ENCODE results near the gene RASSF5.
A peak's percentile ranks its signal among the peaks of the same experiment; 100 is the strongest.

- TF ChIP-seq POLR2A (IDR thresholded peaks at IDR 0.05) (no peak), POLR2AphosphoS5 (IDR thresholded peaks at IDR 0.05; ENCODE audit: insufficient read depth in 1 of 2, low read depth in 1 of 2) (peak in 1 of 2 donors; percentile 27)
- TF ChIP-seq, protein P1, sequence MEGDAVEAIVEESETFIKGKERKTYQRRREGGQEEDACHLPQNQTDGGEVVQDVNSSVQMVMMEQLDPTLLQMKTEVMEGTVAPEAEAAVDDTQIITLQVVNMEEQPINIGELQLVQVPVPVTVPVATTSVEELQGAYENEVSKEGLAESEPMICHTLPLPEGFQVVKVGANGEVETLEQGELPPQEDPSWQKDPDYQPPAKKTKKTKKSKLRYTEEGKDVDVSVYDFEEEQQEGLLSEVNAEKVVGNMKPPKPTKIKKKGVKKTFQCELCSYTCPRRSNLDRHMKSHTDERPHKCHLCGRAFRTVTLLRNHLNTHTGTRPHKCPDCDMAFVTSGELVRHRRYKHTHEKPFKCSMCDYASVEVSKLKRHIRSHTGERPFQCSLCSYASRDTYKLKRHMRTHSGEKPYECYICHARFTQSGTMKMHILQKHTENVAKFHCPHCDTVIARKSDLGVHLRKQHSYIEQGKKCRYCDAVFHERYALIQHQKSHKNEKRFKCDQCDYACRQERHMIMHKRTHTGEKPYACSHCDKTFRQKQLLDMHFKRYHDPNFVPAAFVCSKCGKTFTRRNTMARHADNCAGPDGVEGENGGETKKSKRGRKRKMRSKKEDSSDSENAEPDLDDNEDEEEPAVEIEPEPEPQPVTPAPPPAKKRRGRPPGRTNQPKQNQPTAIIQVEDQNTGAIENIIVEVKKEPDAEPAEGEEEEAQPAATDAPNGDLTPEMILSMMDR (IDR thresholded peaks at IDR 0.05): no peak
Measured at GRCh38 chr1:206579747-206580437, 72.6 kb downstream of the RASSF5 start.
